NCI-H748 (cell line): ENCODE measurements around the gene OR6S1.
"Not testable (repeated sequence)": the region's sequence is repeated elsewhere in the genome, so short reads cannot be mapped to it uniquely, and the experiment has no call there.

ENCODE experiments used
- DNase-seq: peaks from one replicate; lab custom pipeline; 2025; ENCODE audit not compliant: unreplicated experiment; lab: John Stamatoyannopoulos, UW

The OR6S1 gene

DNA sequence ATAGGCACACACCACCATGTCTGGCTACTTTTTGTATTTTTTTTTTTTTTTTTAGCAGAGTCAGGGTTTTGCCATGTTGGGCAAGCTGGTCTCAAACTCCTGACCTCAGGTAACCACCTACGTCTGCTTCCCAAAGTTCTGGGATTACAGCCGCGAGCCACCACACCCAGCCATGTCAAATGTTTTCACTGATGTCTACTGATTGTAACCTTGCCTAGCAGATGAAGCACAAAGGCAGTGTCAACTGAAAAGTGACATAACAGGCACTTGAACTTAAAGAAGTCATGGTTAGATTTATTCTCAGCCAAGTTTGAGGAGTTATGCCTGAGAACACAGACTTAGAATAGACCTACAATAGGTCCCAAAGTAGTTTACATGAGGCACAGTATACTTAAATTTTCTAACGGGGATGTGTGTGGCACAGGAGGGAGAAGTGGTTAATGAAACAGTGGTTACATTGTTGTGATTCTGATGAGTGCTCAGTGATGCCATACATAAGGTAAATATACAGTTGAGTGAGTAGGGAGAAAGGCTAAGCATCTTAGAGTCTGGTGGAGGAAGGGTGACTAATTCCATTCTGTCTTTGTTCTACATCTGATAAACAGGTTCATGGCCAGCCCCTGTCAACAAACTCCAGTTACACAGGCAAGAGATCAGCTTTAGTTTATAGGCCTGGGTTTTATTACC is 30.2 kb upstream of the OR6S1 start:
- DNase-seq, result no peak

DNA sequence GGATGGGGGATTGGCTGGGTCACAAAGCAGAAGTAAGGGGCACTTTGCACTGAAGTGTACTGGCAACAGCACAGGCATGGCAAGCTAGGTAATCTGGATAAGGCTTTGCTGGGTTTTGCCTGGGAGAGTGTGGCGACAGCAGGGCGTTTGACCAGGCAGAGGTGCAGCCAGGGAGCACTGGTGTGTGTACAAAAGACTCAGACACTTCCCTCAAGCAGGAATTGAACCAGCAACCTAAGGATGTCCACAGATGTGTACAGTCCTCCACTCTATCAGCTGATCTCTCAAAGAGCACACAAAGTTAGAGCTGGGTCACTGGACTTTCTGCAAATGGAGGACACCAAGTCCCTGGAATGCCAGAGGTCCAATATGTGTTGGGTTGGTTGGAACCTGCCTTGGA is 27.5 kb upstream of the OR6S1 start:
- no peak for DNase-seq

GRCh38 chr14:20667957-20668356 is 26.5 kb upstream of the OR6S1 start:
- no peak for DNase-seq

DNA sequence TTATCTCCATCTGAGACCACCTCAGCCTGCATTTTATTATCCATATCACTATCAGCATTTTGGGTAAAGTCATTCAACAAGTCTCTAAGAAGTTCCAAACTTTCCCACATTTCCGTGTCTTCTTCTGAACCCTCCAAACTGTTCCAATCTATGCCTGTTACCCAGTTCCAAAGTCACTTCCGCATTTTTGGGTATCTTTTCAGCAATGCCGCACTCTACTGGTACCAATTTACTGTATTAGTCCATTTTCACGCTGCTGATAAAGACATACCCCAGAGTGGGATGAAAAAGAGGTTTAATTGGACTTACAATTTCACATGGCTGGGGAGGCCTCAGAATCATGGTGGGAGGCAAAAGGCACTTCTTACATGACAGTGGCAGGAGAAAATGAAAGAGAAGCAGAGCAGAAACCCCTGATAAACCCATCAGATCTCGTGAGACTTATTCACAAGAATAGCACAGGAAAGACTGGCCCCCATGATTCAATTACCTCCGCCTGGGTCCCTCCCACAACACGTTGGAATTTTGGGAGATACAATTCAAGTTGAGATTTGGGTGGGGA is 25.0 kb upstream of the OR6S1 start:
- DNase-seq, result not testable (repeated sequence)

- peak; percentile 82 for DNase-seq
Observed at GRCh38 chr14:20662968-20663732, 21.7 kb upstream of the OR6S1 start.

DNA sequence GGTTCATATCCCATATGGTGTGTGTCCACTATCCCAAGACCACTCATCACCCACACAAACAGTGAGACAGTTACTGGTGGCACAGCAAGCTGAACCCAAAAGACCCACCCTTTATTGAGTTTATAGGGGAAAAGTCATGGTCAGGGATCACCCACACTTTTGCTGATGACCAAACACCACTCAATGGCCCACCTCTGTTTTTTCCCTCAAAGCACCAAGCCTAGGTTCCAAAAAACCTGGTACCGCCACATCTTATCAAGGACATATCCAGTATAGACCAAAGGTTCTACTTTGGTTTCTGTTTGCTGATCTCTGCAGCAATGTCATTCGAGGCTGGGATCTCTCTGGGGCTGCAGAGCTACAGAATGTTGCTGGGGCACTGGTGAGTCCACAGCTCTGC is 19.7 kb upstream of the OR6S1 start:
- no peak for DNase-seq

- DNase-seq, result no peak
Observed at GRCh38 chr14:20659813-20660395, 18.4 kb upstream of the OR6S1 start.

DNA sequence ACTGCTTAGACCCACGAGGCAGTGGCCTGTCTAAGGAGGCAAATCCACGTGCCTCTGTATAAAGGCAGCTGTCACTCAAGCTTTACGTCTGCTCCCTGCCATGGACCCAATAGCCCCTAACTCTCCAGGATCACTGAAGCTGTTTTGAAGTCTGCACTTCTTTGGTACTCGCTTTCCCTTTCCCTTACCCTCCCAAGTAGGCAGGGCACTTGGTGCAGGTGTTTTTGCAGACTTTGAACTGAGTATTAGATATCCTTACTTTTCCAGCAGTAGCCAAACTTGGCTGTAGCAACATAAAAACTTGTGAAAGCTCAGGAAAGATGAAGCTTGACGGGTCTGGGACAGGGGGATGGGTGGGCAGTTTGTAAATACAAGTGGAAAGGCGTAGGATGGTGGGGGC is 17.8 kb upstream of the OR6S1 start:
- DNase-seq, result no peak

DNA sequence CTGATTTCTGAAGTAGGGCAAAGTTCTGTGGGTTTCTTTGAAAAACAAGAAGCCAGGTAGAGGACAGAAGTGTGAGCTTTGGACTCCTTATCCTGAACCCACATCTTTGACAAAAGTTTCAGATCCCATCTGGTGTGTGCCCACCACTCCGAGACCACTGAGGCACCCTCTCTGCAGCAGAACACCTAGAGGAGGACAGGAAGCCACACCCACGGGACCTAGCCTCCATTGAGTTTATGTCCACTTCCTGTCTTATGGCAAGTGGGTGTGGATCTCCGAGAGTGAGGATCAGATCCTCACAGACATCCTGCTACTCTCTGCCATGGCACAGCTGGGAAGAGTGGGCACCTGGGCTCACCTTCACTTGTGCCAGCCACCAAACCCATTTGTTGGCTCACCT is 16.8 kb upstream of the OR6S1 start:
- DNase-seq, result no peak

- peak; percentile 72 for DNase-seq
Observed at GRCh38 chr14:20657216-20658211, 16.0 kb upstream of the OR6S1 start.

- no peak for DNase-seq
Observed at GRCh38 chr14:20656274-20656673, 14.8 kb upstream of the OR6S1 start.

DNA sequence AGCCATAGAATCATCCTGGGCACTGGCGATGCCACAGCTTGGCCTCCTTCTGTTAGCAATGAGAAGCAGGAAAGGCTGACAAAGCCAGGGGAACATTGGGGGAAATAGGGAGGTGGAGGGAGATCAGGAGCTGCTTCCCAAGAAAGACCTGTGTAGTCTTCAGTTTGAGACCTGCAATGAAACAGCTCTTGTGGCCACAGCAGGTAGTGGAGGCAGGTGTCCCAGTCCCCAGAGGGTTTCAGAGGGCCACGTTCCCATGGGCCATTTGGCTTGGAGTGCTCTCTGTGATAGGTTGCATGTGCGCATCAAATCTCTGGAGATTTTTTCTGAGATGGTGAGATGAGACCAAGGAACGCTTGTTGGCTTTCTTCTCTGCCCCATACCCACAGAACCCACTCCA is 14.4 kb upstream of the OR6S1 start:
- no peak for DNase-seq

DNA sequence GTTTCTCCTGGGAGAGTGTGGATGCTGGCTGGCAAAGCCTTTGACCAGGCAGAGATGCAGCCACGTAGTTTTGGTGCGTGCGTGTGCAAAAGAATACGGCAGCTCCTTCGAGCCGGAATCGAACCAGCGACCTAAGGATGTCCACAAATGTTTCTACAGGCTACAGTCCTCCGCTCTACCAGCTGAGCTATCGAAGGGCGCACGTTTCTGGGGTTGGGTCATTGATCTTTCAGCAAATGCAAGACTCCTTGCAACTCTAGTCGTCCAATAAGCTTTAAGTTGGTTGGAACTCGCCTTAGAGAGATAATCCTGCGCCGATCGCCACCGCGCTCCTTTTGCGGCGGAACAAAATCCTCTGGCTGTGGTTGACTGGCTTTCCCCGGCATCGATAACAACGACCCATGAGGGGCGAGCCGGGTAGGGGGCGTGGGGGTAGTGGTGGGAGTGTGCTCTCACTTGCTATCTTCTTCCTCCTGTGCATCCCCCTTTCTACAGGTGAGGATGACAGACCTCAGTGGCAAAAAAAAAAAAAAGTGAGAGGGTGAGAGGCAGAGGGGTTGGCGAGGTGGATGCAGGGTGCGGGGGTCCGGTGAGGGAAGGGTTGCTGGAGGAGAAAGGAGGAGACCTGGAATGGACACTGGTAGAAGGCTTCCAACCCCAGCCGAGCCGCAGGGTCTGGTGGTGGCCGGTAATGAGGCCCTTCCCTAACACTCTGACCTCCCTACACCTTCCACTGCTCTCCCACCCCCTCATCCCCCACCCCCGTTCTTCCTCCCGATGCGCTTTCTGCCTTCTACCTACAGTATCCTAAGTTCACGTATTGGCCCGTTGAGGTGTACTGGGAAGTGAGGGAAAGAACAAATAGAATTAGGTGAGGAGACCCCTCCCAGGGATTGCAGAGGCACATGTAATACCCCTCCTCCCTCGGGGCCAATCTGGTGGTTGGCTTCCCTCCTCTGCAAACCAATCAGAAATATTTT is 11.8 kb upstream of the OR6S1 start:
- DNase-seq, result peak; percentile 49

- DNase-seq, result no peak
Observed at GRCh38 chr14:20645481-20645880, 4.0 kb upstream of the OR6S1 start.

GRCh38 chr14:20644520-20644919 is 3.0 kb upstream of the OR6S1 start:
- DNase-seq, result no peak

GRCh38 chr14:20642755-20643154 is 1.3 kb upstream of the OR6S1 start:
- not testable (repeated sequence) for DNase-seq

DNA sequence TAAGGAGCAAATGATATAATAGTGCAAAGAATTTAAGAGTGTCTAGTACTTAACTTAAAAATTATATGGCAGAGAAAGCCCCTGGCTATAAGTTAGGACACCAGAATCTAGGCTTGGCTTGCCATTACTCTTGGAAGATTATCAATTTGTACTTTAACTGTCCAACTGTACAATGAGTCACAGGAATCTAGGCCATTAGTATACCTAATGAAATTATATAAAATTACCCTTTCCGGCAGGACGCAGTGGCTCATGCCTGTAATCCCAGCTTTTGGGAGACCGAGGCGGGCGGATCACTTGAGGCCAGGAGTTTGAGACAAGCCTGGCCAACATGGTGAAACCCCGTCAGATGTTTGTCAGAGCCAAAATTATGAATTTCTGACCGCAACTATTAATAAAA is 691 bp upstream of the OR6S1 start:
- DNase-seq, result no peak

DNA sequence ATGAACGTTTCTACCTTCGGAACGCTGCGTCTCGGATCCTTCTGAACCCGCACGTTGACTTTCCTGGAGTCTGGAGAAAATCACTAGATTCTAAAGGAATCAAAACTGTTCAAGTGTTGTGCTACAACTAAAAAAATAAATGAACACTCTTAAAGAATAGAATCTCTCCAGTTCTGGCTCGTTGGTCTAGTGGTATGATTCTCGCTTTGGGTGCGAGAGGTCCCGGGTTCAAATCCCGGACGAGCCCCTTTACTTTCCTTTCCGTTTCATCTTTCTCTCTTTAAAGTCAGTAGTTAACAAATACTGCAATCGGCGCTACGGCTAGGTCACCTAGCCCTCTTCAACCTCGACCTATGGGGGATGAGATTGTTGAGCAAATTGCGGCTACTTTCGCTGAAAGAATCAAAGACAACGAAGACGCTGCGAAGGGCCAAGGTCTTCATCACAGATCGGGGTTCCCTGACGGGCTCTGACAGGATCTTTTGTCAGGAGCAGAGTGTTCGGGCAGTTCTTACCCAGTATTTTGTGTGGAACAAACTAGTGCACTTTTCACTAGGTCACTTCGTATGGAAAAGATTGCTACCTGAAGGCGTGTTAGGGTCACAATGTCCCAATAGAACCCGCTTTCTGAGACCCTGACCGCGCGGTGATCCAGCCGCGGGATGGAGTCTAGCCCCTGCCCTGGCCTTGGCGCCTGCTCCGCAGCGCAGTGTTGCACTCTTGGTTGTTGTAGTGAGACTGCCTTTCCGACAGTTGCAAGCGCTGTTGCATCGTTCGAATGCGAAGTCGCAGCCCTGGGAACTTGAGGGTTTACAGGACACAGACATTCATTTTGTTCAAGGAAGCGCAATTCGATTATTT is 8.4 kb downstream of the OR6S1 start:
- DNase-seq, result peak; percentile 87

- DNase-seq, result peak; percentile 51
Observed at GRCh38 chr14:20632448-20632830, 9.1 kb downstream of the OR6S1 start.
